ENCODE measurements around the gene THSD7A. TPM values are rescaled to one million over a fixed set of nuclear protein-coding genes. Genes with fewer than 3 reads are reported as not detected.

Gene THSD7A
- total RNA-seq, 3 donors from 2014 or later (not counting 1 experiment from before 2014, with no cell fraction given): 0.29 to 8.6 TPM; not detected in 1

DNA sequence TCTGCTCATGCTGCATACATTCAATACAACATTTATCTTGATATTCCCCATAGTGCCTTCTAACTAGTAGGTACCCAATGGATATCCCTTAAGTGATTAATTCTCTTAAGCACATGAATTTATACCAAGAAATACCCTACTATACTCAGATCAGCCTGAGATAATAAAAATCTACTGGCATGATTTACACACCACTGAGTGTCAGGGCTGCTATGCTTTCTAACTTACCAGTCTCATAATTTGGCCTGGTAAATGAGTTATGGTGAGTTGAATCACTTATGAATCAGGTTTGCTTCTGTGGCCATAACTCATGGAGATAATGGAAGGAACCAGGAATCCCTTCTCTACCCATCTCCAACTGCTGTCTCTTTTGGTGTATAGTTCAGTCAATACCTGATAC is 122.8 kb downstream of the THSD7A start:
- Histone ChIP-seq H3K36me3 (ENCODE audit: control insufficient read depth, insufficient read depth, low read length) (no peaks in the 10 kb centered on the region), H3K9me3 (ENCODE audit: control insufficient read depth, insufficient read depth, low read length) (no peaks in the 10 kb centered on the region), H3K27ac (ENCODE audit: low read length) (no peak overlapping the region), H3K4me1 (ENCODE audit: control insufficient read depth, insufficient read depth, low read length) (no peaks in the 10 kb centered on the region), H3K4me3 (ENCODE audit: low read length) (no peak overlapping the region), H3K27me3 (ENCODE audit: control insufficient read depth, insufficient read depth, low read length) (no peaks in the 10 kb centered on the region)
- no peaks in the 10 kb centered on the region for H3K4me1 Mint-ChIP-seq
- H3K27me3 Mint-ChIP-seq (ENCODE audit: low read depth in 2 of 2): no peaks in the 10 kb centered on the region
- no peaks in the 10 kb centered on the region for H3K36me3 Mint-ChIP-seq
- TF ChIP-seq, protein P1, sequence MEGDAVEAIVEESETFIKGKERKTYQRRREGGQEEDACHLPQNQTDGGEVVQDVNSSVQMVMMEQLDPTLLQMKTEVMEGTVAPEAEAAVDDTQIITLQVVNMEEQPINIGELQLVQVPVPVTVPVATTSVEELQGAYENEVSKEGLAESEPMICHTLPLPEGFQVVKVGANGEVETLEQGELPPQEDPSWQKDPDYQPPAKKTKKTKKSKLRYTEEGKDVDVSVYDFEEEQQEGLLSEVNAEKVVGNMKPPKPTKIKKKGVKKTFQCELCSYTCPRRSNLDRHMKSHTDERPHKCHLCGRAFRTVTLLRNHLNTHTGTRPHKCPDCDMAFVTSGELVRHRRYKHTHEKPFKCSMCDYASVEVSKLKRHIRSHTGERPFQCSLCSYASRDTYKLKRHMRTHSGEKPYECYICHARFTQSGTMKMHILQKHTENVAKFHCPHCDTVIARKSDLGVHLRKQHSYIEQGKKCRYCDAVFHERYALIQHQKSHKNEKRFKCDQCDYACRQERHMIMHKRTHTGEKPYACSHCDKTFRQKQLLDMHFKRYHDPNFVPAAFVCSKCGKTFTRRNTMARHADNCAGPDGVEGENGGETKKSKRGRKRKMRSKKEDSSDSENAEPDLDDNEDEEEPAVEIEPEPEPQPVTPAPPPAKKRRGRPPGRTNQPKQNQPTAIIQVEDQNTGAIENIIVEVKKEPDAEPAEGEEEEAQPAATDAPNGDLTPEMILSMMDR (IDR thresholded peaks at IDR 0.05): no peak
- H3K27ac Mint-ChIP-seq: no peak overlapping the region
- no peak for DNase-seq
- intact Hi-C loops (cut with micrococcal nuclease): no loop called here
- ATAC-seq: no peak
- peaks cover 8 to 15% of the 10 kb centered on the region in 2 donors for H3K9me3 Mint-ChIP-seq
- no peak overlapping the region for H3K4me3 Mint-ChIP-seq

DNA sequence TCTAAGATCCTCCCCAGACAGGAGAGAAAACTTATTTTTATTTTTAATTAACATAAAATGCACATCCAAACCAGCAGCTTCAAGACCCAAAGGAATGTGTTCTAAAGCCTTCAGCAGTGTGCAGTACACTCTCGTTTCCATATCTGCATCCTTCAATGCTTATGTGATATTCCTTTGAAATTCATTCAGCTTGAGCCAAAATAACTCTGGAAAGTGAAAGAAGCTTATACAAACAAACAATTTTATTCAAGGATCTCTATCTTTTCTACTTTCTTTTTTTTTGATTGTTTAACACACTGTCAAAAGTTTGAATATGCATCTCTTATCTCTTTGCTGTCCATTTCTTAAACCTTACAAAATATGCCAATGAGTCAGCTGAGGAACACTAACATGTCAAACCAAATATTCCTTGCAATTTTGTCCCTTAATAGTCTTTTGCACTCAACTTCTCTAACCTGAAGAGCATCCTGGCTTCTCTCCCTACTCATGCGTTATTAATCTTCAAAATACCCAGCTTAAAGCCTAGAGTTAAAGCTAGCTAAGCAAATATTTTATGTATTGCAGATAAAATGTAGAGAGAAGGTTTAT is 124.3 kb downstream of the THSD7A start:
- DNase-seq (no peak), ATAC-seq (no peak)
- TF ChIP-seq, protein P1 (IDR thresholded peaks at IDR 0.05): no peak
- H3K36me3 ChIP-seq (ENCODE audit: control insufficient read depth, insufficient read depth, low read length): no peaks in the 10 kb centered on the region
- H3K27ac ChIP-seq (ENCODE audit: low read length): no peak overlapping the region
- H3K4me3 ChIP-seq (ENCODE audit: low read length): no peak overlapping the region
- no peaks in the 10 kb centered on the region for H3K27me3 ChIP-seq (ENCODE audit: control insufficient read depth, insufficient read depth, low read length)
- intact Hi-C loops (cut with micrococcal nuclease): no loop called here
- Mint-ChIP-seq H3K27me3 (ENCODE audit: low read depth in 2 of 2) (no peaks in the 10 kb centered on the region), H3K9me3 (peaks cover 9 to 15% of the 10 kb centered on the region in 2 donors), H3K4me1 (no peaks in the 10 kb centered on the region), H3K27ac (no peak overlapping the region), H3K36me3 (no peaks in the 10 kb centered on the region), H3K4me3 (no peak overlapping the region)
- no peaks in the 10 kb centered on the region for H3K4me1 ChIP-seq (ENCODE audit: control insufficient read depth, insufficient read depth, low read length)
- 68% methylated on average over 1 of the region's 2 CpGs for WGBS (ENCODE audit: insufficient coverage)
- H3K9me3 ChIP-seq (ENCODE audit: control insufficient read depth, insufficient read depth, low read length): no peaks in the 10 kb centered on the region

DNA sequence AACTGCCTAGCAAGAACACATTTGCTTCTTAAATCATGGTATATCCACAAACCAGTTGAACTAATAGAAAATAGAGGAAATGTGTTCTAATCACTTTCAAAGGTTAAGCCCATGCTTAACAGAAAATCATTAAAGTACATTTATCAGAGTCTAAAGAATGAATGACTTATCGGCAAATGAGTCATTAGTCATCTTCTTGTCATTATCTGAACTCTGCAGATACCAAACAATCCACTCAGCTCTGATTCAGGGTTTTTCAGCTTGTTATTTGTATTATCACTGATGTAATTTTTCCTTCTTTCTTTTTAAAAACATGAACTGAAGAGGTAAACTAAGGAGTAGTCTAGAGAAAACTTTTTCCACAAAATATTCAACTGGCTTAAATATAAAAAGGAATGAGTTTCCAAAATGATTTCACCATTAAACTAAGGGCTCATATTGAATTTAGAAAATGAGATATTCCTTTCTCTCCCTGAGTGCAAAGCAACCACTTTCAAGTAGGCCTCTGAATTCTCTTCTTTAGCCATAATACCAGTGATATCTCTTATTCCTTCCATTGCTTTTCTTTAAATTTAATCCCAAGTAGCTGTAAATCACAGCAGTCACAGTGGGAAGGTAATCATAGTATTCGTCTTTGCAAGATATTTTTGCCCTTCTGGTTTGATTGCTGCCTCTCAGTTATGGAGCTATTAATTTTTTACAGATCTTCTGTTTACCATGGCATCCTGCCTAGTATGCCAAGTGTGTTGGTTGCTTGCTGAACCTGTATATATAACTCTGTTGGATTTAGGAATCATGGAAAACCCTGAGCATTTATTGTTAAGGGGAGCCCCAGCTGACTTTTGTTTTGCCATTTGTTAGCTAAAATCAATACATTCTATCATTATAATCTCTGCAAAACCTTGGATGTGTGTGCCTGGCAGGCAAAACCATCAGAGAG is 125.1 kb downstream of the THSD7A start:
- H3K27me3 Mint-ChIP-seq (ENCODE audit: low read depth in 2 of 2): no peaks in the 10 kb centered on the region
- 60% methylated on average over 1 of the region's 2 CpGs for WGBS (ENCODE audit: insufficient coverage)
- no peak for DNase-seq

More for the DNA sequence above, 125.1 kb downstream of the THSD7A start:
- Mint-ChIP-seq H3K4me1 (no peaks in the 10 kb centered on the region), H3K9me3 (peaks cover 9 to 15% of the 10 kb centered on the region in 2 donors), H3K27ac (no peak overlapping the region), H3K4me3 (no peak overlapping the region), H3K36me3 (no peaks in the 10 kb centered on the region)
- Histone ChIP-seq H3K9me3 (ENCODE audit: control insufficient read depth, insufficient read depth, low read length) (no peaks in the 10 kb centered on the region), H3K36me3 (ENCODE audit: control insufficient read depth, insufficient read depth, low read length) (no peaks in the 10 kb centered on the region), H3K4me3 (ENCODE audit: low read length) (no peak overlapping the region), H3K27ac (ENCODE audit: low read length) (no peak overlapping the region), H3K4me1 (ENCODE audit: control insufficient read depth, insufficient read depth, low read length) (no peaks in the 10 kb centered on the region), H3K27me3 (ENCODE audit: control insufficient read depth, insufficient read depth, low read length) (no peaks in the 10 kb centered on the region)
- intact Hi-C loops (cut with micrococcal nuclease): no loop called here
- TF ChIP-seq, protein P1 (IDR thresholded peaks at IDR 0.05): no peak
- no peak for ATAC-seq

All from natural killer cell (primary cell).